ENCODE results near the gene R3HDM4. TPM values are rescaled to one million over a fixed set of nuclear protein-coding genes. Genes with fewer than 3 reads are reported as not detected.
A peak's percentile ranks its signal among the peaks of the same experiment; 100 is the strongest.
"Not testable (repeated sequence)": the region's sequence is repeated elsewhere in the genome, so short reads cannot be mapped to it uniquely, and the experiment has no call there.

Gene R3HDM4
- 46.0 TPM for total RNA-seq
- long read RNA-seq, transcript R3HDM4-201 (8 exons, 1,815 nt) = major isoform, 27 of 44 reads
- long read RNA-seq, partial matches to known transcripts = 3 of 44 reads
- long read RNA-seq, other reads (novel, unspliced or antisense) = 14 of 44 reads

DNA sequence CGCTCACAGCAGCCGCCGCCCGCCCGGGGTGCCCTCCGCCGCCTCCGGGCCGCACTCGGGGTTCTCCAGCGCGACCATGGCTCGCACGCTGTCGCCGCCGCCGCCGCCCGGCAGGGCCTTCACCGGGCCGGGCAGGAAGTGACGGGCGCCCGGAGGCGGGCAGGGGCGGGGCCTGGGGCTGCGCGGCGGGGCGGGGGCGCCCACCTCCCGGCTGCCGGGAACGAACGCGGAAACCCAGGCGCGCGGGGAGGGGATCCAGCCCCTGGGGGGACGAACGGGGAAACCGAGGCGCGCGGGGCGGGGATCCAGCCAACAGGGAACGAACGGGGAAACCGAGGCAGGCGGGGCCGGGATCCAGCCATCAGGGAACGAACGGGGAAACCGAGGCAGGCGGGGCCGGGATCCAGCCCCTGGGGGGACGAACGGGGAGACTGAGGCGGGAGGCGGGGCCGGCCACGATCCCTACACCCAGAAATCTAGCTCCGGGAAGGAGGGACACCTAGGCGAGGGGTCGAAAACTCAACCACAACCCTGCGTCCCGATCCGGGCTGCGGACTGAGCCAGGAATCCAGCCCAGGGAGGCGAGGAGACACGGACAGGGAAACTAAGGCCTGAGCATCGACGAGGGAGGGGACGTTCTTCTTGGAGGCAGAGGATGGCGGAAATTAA, at the start of gene R3HDM4:
TSS of gene R3HDM4 (minus strand) at position 140 of the 669 bp plus-strand sequence. CDS start at position 78, 62 bp downstream.
- Histone ChIP-seq H3K27me3 (ENCODE audit: low read depth) (peaks cover 26% of the 10 kb centered on the region), H3K27ac (peak within 1 kb of the TSS; percentile 96), H3K9me3 (no peaks in the 10 kb centered on the region), H3K4me3 (peak within 1 kb of the TSS; percentile 79), H3K4me1 (peaks cover 45% of the 10 kb centered on the region), H3K36me3 (no peaks in the 10 kb centered on the region)
- intact Hi-C loops (cut with DNase I) = no loop called here
- TF ChIP-seq, protein P1, sequence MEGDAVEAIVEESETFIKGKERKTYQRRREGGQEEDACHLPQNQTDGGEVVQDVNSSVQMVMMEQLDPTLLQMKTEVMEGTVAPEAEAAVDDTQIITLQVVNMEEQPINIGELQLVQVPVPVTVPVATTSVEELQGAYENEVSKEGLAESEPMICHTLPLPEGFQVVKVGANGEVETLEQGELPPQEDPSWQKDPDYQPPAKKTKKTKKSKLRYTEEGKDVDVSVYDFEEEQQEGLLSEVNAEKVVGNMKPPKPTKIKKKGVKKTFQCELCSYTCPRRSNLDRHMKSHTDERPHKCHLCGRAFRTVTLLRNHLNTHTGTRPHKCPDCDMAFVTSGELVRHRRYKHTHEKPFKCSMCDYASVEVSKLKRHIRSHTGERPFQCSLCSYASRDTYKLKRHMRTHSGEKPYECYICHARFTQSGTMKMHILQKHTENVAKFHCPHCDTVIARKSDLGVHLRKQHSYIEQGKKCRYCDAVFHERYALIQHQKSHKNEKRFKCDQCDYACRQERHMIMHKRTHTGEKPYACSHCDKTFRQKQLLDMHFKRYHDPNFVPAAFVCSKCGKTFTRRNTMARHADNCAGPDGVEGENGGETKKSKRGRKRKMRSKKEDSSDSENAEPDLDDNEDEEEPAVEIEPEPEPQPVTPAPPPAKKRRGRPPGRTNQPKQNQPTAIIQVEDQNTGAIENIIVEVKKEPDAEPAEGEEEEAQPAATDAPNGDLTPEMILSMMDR (IDR thresholded peaks at IDR 0.05) = no peak
- DNase-seq (peak; percentile 87), ATAC-seq (peak; percentile 74 to 81)

- ATAC-seq (no peak), DNase-seq (no peak)
- no peak overlapping the region for H3K4me3 ChIP-seq
- H3K27ac ChIP-seq = no peak overlapping the region
- TF ChIP-seq, protein P1 (IDR thresholded peaks at IDR 0.05) = no peak
- peaks cover 9% of the 10 kb centered on the region for H3K4me1 ChIP-seq
- H3K36me3 ChIP-seq = peaks cover 38% of the 10 kb centered on the region
- H3K9me3 ChIP-seq = no peaks in the 10 kb centered on the region
- intact Hi-C loops (cut with DNase I) = no loop called here
- H3K27me3 ChIP-seq (ENCODE audit: low read depth) = no peaks in the 10 kb centered on the region
These were observed 49.0 kb upstream of the R3HDM4 start for GRCh38 chr19:961866-962620.

- ATAC-seq = no peak
- Histone ChIP-seq H3K27ac (no peak overlapping the region), H3K4me1 (peaks cover 15% of the 10 kb centered on the region), H3K36me3 (peaks cover 23% of the 10 kb centered on the region), H3K9me3 (no peaks in the 10 kb centered on the region), H3K4me3 (no peak overlapping the region), H3K27me3 (ENCODE audit: low read depth) (no peaks in the 10 kb centered on the region)
- TF ChIP-seq, protein P1 (IDR thresholded peaks at IDR 0.05) = no peak
- intact Hi-C loops (cut with DNase I) = no loop called here
- DNase-seq = no peak
These were observed 47.6 kb upstream of the R3HDM4 start for GRCh38 chr19:960601-960938.

- peaks cover 15% of the 10 kb centered on the region for H3K4me1 ChIP-seq
- H3K4me3 ChIP-seq = no peak overlapping the region
- H3K9me3 ChIP-seq = no peaks in the 10 kb centered on the region
- H3K36me3 ChIP-seq = peaks cover 18% of the 10 kb centered on the region
- ATAC-seq (no peak), DNase-seq (no peak)
- intact Hi-C loops (cut with DNase I) = no loop called here
- TF ChIP-seq, protein P1 (IDR thresholded peaks at IDR 0.05) = no peak
- no peak overlapping the region for H3K27ac ChIP-seq
- no peaks in the 10 kb centered on the region for H3K27me3 ChIP-seq (ENCODE audit: low read depth)
These were observed 47.0 kb upstream of the R3HDM4 start for GRCh38 chr19:960020-960419.

DNA sequence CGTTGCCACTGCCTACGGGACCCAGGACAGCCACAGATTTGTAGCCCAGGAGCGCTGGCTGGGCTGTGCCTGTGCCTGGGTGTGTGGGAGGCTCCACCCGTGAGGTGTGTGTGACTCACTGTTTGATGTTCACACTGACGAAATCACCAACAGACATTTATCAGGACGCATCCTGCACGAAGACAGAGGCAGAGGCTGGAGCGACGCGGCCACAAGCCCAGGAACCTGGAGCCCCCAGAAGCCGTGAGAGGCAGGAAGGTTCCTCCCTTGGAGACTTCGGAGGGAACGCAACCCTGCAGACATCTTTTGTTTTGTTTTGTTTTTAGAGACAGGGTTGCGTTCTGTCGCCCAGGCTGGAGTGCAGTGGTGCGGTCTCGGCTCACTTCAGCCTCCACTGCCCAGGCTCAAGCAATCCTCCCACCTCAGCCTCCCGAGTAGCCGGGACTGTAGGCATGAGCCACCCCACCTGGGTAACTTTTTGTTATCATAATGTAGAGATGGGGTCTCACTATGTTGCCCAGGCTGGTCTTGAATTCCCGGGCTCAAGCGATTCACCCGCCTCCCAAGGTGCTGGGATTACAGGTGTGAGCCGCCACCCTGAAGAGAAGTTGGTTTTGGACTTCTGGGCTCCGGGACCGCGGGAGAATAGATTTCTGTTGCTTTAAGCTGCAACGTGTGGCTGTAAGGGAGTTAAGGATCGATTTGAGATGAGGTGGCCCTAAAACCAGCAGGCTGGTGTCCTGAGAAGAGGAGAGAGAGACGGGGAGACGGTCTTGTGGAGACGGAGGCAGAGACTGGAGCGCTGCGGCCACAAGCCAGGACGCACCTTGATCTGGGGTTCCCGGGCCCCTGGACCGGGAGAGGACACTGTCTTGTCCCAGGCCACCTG, 46.2 kb upstream of the R3HDM4 start:
- Histone ChIP-seq H3K27me3 (ENCODE audit: low read depth) (no peaks in the 10 kb centered on the region), H3K4me1 (peaks cover 15% of the 10 kb centered on the region), H3K9me3 (no peaks in the 10 kb centered on the region), H3K36me3 (peaks cover 10% of the 10 kb centered on the region), H3K4me3 (no peak overlapping the region), H3K27ac (no peak overlapping the region)
- ATAC-seq = no peak
- TF ChIP-seq, protein P1 (IDR thresholded peaks at IDR 0.05) = no peak
- intact Hi-C loops (cut with DNase I) = no loop called here
- no peak for DNase-seq

- DNase-seq; H3K36me3 ChIP-seq; ATAC-seq; H3K27me3 ChIP-seq (ENCODE audit: low read depth); H3K4me3 ChIP-seq; H3K27ac ChIP-seq; H3K9me3 ChIP-seq; intact Hi-C loops (cut with DNase I): not testable (repeated sequence)
- peaks cover 25% of the 10 kb centered on the region for H3K4me1 ChIP-seq
These were observed 44.6 kb upstream of the R3HDM4 start for GRCh38 chr19:957578-957977.

Data from lower lobe of right lung (tissue), 2 donors.